GM12878 (cell line): ENCODE results near the gene EFHD2. TPM values are rescaled to one million over a fixed set of nuclear protein-coding genes. Genes with fewer than 3 reads are reported as not detected.

Experiments
- CBX5 ChIP-seq: sonication (generic); IDR thresholded peaks from 2 replicates; pipeline ENCODE4 v1.6.1; 2016; ENCODE audit warnings: low read depth, moderate library complexity, mild to moderate bottlenecking, inconsistent platforms
- CEBPB ChIP-seq, 2 experiments: fragments of 150-350 bp in 1 of 2; IDR thresholded peaks; 2 replicates each; pipeline ENCODE4 v1.6.1; 2012 to 2014; ENCODE audit warnings: low read depth in 2 of 2, low read length in 2 of 2, borderline replicate concordance in 1 of 2, inconsistent platforms in 1 of 2
- EED ChIP-seq: sonication (generic); IDR thresholded peaks from 2 replicates; pipeline ENCODE4 v1.6.1; 2016; ENCODE audit warnings: antibody characterized with exemption, low read depth
- EP300 ChIP-seq, 2 experiments: fragments of 150-350 bp in 1 of 2; IDR thresholded peaks; 2 replicates each; pipeline ENCODE4 v1.6.1; 2011 to 2012; ENCODE audit warnings: low read depth in 2 of 2, low read length in 2 of 2, borderline replicate concordance in 1 of 2, improper control_type of control experiment in 1 of 2, inconsistent platforms in 1 of 2; ENCODE audit not compliant: control insufficient read depth in 1 of 2
- ESRRA ChIP-seq: IDR thresholded peaks from 2 replicates; pipeline ENCODE4 v1.6.1; 2012; ENCODE audit warnings: mild to moderate bottlenecking, low read length, improper control_type of control experiment
- MTA2 ChIP-seq: fragments of 450-650 bp; IDR thresholded peaks from 2 replicates; pipeline ENCODE4 v1.6.1; 2016; ENCODE audit warnings: low read depth, mild to moderate bottlenecking, moderate library complexity
- MXI1 ChIP-seq: fragments of 150-350 bp; IDR thresholded peaks from 2 replicates; pipeline ENCODE4 v1.6.1; 2011; ENCODE audit warnings: low read depth, mild to moderate bottlenecking, inconsistent platforms, low read length, improper control_type of control experiment
- NFIC ChIP-seq: IDR thresholded peaks from 2 replicates; pipeline ENCODE4 v1.6.1; 2012; ENCODE audit warnings: low read depth, mild to moderate bottlenecking, inconsistent platforms, low read length, moderate library complexity
- NR2C2 ChIP-seq: IDR thresholded peaks from 2 replicates; pipeline ENCODE4 v1.6.1; 2011; ENCODE audit warnings: borderline replicate concordance, low read depth; ENCODE audit not compliant: control insufficient read depth, insufficient read length
- POLR2A ChIP-seq: IDR thresholded peaks from 2 replicates; pipeline ENCODE4 v1.6.1; 2011; ENCODE audit warnings: low read depth, mild to moderate bottlenecking, low read length
- polyA plus RNA-seq, 11 experiments: library from polyadenylated mRNA; depleted of rRNA in 4 of 11; unstranded in 6 of 11; stranded (reverse) in 5 of 11; fragments of >200 nt; fragmentation: Nextera tagmentation in 4 of 11; fragmentation: Illumina TruSeq in 1 of 11; extraction: Ambion mirVana in 4 of 11; extraction: Trizol in 1 of 11; gene quantifications; 1 replicate in 1 of 11; 2 replicates in 10 of 11; pipeline versions ENCODE4 v1.2.1 to v1.2.3, GENCODE V29; 2011 to 2016; ENCODE audit warnings: inconsistent platforms in 2 of 11, missing spikeins in 2 of 11, low read depth in 1 of 11
- total RNA-seq, 4 experiments: library from RNA; depleted of rRNA in 3 of 4; stranded (reverse); fragments of >200 nt in 3 of 4; fragmentation: Illumina TruSeq in 1 of 4; extraction: Trizol in 1 of 4; gene quantifications; 2 replicates each; pipeline versions ENCODE4 v1.2.1 to v1.2.3, GENCODE V29; 2013 to 2021
- TF ChIP-seq, protein P1 (sequence below): fragments of 450-650 bp; formaldehyde crosslinking; IDR thresholded peaks from 2 replicates; pipeline ENCODE4 v1.5.0; 2022; ENCODE audit warnings: mild to moderate bottlenecking, missing genetic modification characterization
- TF ChIP-seq, protein P2 (sequence below): fragments of 450-650 bp; IDR thresholded peaks from 2 replicates; pipeline ENCODE4 v1.6.1; 2016; ENCODE audit warnings: mild to moderate bottlenecking
- TF ChIP-seq, protein P3 (sequence below): IDR thresholded peaks from 2 replicates; pipeline ENCODE4 v1.6.1; 2012; ENCODE audit warnings: improper control_type of control experiment, low read depth, low read length; ENCODE audit not compliant: insufficient replicate concordance
- TF ChIP-seq, protein P4 (sequence below): IDR thresholded peaks from 2 replicates; pipeline ENCODE4 v1.6.1; 2012; ENCODE audit warnings: low read length, inconsistent platforms
- TF ChIP-seq, protein P5 (sequence below): IDR thresholded peaks from 2 replicates; pipeline ENCODE4 v1.6.1; 2012; ENCODE audit warnings: low read depth, low read length, improper control_type of control experiment
- TF ChIP-seq, protein P6 (sequence below): fragments of 450-650 bp; IDR thresholded peaks from 2 replicates; pipeline ENCODE4 v1.6.1; 2014; ENCODE audit warnings: mild to moderate bottlenecking

Gene EFHD2
- total and polyA plus RNA-seq, 10 of the 15 experiments (the other 5 are each of a cell fraction or from before 2014, with no cell fraction given): 4.0 to 114 (median 66.1) TPM

DNA sequence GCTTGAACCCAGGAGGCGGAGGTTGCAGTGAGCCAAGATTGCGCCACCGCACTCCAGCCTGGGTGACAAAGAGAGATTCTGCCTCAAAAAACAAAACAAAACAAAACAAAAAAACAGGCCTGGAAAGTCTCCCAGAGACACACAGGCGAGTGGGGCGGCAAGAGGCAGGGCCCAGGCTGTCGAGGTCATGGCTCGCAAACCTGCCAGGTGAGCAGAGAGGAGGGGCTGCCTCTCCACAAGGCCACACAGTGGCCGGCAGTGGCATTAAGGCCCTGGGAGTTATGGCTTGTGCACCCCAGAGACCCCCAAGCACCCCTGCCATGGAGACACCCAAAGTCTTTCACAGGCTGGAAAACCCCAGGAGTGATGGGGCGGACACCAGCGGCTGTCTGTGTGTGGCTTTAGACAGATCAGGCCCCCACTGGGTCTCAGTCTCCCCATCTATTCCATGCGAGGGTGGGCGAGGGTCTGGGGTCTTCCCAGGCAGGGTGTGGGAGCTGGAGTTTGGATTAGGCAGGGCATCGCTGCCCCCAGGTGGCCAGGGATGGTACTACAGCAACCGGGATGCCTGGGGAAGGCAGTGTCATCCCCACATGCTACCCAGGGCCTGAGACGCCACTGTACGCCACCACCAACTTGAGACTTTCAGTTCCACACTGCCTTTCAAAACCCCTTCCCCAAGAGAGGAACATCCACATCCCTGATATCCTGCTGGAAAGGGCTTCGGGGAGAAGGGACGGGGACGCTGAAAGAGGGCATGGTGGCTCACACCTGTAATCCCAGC lies 21.3 kb downstream of the EFHD2 start (continued):
- no peak for TF ChIP-seq EP300 (IDR thresholded peaks at IDR 0.05; ENCODE audit: borderline replicate concordance in 1 of 2, control insufficient read depth in 1 of 2, low read depth in 2 of 2, low read length in 2 of 2)
- no peak for TF ChIP-seq CEBPB (IDR thresholded peaks at IDR 0.05; ENCODE audit: borderline replicate concordance in 1 of 2, low read depth in 2 of 2, low read length in 2 of 2)
- TF ChIP-seq, protein P1, sequence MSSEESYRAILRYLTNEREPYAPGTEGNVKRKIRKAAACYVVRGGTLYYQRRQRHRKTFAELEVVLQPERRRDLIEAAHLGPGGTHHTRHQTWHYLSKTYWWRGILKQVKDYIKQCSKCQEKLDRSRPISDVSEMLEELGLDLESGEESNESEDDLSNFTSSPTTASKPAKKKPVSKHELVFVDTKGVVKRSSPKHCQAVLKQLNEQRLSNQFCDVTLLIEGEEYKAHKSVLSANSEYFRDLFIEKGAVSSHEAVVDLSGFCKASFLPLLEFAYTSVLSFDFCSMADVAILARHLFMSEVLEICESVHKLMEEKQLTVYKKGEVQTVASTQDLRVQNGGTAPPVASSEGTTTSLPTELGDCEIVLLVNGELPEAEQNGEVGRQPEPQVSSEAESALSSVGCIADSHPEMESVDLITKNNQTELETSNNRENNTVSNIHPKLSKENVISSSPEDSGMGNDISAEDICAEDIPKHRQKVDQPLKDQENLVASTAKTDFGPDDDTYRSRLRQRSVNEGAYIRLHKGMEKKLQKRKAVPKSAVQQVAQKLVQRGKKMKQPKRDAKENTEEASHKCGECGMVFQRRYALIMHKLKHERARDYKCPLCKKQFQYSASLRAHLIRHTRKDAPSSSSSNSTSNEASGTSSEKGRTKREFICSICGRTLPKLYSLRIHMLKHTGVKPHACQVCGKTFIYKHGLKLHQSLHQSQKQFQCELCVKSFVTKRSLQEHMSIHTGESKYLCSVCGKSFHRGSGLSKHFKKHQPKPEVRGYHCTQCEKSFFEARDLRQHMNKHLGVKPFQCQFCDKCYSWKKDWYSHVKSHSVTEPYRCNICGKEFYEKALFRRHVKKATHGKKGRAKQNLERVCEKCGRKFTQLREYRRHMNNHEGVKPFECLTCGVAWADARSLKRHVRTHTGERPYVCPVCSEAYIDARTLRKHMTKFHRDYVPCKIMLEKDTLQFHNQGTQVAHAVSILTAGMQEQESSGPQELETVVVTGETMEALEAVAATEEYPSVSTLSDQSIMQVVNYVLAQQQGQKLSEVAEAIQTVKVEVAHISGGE: no peak
- TF ChIP-seq, protein P2, sequence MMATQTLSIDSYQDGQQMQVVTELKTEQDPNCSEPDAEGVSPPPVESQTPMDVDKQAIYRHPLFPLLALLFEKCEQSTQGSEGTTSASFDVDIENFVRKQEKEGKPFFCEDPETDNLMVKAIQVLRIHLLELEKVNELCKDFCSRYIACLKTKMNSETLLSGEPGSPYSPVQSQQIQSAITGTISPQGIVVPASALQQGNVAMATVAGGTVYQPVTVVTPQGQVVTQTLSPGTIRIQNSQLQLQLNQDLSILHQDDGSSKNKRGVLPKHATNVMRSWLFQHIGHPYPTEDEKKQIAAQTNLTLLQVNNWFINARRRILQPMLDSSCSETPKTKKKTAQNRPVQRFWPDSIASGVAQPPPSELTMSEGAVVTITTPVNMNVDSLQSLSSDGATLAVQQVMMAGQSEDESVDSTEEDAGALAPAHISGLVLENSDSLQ: no peak
- no peak for TF ChIP-seq NR2C2
- TF ChIP-seq NFIC: no peak
- TF ChIP-seq ESRRA: no peak
- TF ChIP-seq, protein P3, sequence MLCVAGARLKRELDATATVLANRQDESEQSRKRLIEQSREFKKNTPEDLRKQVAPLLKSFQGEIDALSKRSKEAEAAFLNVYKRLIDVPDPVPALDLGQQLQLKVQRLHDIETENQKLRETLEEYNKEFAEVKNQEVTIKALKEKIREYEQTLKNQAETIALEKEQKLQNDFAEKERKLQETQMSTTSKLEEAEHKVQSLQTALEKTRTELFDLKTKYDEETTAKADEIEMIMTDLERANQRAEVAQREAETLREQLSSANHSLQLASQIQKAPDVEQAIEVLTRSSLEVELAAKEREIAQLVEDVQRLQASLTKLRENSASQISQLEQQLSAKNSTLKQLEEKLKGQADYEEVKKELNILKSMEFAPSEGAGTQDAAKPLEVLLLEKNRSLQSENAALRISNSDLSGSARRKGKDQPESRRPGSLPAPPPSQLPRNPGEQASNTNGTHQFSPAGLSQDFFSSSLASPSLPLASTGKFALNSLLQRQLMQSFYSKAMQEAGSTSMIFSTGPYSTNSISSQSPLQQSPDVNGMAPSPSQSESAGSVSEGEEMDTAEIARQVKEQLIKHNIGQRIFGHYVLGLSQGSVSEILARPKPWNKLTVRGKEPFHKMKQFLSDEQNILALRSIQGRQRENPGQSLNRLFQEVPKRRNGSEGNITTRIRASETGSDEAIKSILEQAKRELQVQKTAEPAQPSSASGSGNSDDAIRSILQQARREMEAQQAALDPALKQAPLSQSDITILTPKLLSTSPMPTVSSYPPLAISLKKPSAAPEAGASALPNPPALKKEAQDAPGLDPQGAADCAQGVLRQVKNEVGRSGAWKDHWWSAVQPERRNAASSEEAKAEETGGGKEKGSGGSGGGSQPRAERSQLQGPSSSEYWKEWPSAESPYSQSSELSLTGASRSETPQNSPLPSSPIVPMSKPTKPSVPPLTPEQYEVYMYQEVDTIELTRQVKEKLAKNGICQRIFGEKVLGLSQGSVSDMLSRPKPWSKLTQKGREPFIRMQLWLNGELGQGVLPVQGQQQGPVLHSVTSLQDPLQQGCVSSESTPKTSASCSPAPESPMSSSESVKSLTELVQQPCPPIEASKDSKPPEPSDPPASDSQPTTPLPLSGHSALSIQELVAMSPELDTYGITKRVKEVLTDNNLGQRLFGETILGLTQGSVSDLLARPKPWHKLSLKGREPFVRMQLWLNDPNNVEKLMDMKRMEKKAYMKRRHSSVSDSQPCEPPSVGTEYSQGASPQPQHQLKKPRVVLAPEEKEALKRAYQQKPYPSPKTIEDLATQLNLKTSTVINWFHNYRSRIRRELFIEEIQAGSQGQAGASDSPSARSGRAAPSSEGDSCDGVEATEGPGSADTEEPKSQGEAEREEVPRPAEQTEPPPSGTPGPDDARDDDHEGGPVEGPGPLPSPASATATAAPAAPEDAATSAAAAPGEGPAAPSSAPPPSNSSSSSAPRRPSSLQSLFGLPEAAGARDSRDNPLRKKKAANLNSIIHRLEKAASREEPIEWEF: no peak
- TF ChIP-seq, protein P4, sequence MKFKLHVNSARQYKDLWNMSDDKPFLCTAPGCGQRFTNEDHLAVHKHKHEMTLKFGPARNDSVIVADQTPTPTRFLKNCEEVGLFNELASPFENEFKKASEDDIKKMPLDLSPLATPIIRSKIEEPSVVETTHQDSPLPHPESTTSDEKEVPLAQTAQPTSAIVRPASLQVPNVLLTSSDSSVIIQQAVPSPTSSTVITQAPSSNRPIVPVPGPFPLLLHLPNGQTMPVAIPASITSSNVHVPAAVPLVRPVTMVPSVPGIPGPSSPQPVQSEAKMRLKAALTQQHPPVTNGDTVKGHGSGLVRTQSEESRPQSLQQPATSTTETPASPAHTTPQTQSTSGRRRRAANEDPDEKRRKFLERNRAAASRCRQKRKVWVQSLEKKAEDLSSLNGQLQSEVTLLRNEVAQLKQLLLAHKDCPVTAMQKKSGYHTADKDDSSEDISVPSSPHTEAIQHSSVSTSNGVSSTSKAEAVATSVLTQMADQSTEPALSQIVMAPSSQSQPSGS: no peak
- TF ChIP-seq EED: no peak
- TF ChIP-seq, protein P5, sequence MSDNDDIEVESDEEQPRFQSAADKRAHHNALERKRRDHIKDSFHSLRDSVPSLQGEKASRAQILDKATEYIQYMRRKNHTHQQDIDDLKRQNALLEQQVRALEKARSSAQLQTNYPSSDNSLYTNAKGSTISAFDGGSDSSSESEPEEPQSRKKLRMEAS: no peak
- TF ChIP-seq POLR2A: peak; percentile 50
- TF ChIP-seq, protein P6, sequence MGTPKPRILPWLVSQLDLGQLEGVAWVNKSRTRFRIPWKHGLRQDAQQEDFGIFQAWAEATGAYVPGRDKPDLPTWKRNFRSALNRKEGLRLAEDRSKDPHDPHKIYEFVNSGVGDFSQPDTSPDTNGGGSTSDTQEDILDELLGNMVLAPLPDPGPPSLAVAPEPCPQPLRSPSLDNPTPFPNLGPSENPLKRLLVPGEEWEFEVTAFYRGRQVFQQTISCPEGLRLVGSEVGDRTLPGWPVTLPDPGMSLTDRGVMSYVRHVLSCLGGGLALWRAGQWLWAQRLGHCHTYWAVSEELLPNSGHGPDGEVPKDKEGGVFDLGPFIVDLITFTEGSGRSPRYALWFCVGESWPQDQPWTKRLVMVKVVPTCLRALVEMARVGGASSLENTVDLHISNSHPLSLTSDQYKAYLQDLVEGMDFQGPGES: no peak
- no peak for TF ChIP-seq MTA2
- TF ChIP-seq CBX5: no peak
- no peak for TF ChIP-seq MXI1
